ENCODE data around the gene TMIGD1.
"Not testable (repeated sequence)": the region's sequence is repeated elsewhere in the genome, so short reads cannot be mapped to it uniquely, and the experiment has no call there.

TMIGD1 gene

DNA sequence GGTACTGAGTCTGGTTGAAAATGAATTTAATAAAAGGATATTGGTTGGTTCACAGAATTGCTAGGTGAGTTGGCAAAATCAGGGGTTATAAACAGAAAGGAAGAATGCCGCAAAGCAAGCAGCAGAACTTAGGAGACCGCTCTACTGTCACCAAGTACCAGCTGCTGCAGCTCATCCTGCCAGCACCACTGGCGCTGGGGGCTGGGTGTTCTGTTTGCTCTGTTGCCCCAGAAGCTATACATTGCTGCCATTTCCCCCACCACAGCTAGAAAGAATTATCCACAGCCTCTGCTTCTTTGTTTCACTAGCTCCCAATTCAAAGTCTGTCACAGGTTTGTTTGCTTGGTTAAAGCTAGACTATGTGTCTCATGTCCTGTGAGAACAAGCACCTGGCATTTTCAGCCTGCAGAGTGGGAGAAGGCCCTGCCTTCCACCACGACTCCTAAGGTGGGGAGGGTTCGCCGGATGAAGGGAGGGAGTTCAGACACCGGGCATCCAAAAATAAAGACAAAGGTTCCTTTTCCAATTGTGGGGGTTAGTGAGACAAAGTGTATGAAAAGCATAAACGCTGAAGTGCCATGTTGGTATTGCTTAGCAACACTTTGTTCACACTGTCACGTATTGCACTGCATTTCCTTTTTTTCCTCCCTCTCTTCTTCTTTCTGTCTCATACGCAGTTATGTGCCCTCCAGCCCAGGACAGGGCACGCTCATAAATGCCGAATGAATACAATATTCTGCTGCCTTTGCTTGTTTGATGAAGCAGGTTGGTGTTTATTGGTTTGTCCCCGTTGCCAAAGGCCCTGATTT, 35.3 kb upstream of the TMIGD1 start:
- Mint-ChIP-seq H3K27ac (peak overlapping the region; percentile 27), H3K4me1 (peaks cover 69% of the 10 kb centered on the region), H3K9me3 (no peaks in the 10 kb centered on the region), H3K27me3 (no peaks in the 10 kb centered on the region), H3K4me3 (no peak overlapping the region), H3K36me3 (no peaks in the 10 kb centered on the region)

DNA sequence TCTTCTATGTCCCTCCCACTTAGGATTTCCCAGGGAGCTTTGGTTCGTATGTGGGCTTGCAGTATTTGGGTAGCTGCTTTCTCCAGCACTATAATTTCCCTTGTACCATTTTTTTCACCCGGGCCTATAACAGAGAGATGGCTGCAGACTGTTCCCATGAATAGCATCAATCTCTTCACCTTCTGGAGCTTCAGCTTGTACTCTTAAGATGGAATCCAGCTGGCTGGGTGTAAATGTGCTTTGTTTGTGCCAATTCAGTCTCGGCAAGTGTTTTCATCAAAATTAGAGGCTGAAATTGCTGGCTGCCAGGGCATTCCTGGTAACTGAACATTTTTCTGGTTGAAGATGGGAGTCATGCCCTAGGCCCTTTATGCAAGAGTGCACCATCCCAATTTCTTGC, 32.7 kb upstream of the TMIGD1 start:
- Mint-ChIP-seq H3K27me3 (no peaks in the 10 kb centered on the region), H3K4me3 (no peak overlapping the region), H3K4me1 (peaks cover 66% of the 10 kb centered on the region), H3K27ac (no peak overlapping the region), H3K36me3 (no peaks in the 10 kb centered on the region), H3K9me3 (no peaks in the 10 kb centered on the region)

DNA sequence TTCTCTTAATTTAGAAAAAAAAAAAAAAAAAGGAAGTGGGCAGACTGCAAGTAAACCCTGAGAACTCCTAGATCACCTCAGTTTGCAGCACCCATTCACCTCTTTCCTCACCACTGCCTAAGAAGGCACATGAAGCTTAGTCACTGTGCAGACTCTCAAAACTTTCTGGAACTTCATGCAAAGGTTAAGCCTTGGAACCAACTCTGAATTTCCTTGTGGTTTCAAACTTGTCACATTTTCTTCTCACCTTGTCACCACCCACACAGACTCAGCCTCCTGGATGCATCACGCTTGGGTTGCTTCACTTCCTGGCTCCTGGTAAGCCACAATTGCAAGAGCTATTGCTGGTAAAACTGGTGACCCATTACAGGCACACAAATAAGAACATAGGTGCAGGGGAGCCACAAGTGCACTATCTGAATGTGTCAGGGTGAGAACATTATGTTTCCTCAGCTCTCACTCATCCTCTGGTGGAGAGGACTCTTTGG, 29.9 kb upstream of the TMIGD1 start:
- Mint-ChIP-seq H3K27ac (peak overlapping the region; percentile 94), H3K4me1 (peaks cover 46% of the 10 kb centered on the region), H3K27me3 (no peaks in the 10 kb centered on the region), H3K36me3 (peaks cover 3% of the 10 kb centered on the region), H3K4me3 (peak overlapping the region; percentile 71), H3K9me3 (peaks cover 4% of the 10 kb centered on the region)

DNA sequence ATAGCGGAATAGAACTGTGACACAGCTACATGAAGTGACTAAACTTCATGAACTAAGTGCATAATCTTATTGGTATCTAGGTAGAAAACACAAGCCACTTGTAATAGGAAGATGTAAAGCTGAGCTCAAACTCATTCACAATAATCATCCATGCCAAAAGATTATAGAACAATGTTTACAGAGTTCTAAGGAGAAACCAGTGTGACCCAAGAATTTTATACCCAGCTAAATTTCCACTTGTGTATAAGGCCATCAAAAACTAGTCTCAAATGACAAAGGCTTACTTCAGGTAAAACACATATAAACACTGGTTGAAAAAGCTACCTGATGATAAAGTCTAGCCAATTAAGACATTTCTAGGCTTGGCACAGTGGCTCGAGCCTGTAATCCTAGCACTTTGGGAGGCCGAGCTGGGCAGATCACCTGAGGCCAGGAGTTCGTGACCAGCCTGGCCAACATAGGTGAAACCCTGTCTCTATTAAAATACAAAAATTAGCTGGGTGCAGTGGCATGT, 28.0 kb upstream of the TMIGD1 start:
- Mint-ChIP-seq H3K27ac (peak overlapping the region; percentile 17), H3K4me1 (peaks cover 39% of the 10 kb centered on the region), H3K27me3 (no peaks in the 10 kb centered on the region), H3K4me3 (no peak overlapping the region), H3K36me3 (peaks cover 3% of the 10 kb centered on the region), H3K9me3 (peaks cover 4% of the 10 kb centered on the region)

DNA sequence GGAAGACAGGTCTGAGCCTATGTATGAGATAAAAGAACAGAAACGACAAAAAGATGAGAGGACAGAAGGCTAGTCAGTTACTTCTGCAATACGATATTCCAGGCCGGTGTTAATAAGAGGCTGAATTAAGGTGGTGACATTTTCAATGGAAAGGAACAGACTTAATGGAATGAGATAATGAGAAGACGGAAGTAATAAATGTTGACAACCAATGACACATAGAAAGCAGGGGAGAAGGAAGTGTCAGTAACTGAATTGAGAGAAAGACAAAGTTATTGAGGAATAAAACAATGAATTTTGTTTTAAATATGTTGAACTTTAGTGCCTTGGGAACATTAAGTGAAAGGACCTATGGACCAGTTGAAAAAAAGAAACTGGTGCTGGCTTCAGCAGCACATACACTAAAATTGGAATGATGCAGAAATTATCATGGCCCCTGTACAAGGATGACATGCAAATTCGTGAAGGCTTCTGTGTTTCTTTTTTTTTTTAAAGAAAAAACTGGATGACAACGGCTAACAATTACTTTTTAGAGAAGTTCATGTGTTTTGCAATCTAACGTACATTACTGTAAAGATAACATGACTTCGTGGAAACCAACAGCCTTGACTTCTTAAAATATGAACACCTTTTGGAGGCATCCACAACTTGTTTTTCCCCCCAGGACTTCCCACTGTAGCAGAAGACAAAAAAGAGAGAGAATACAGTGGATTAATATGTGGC, 26.4 kb upstream of the TMIGD1 start:
- Mint-ChIP-seq H3K4me3 (no peak overlapping the region), H3K27me3 (no peaks in the 10 kb centered on the region), H3K4me1 (peaks cover 27% of the 10 kb centered on the region), H3K36me3 (peaks cover 3% of the 10 kb centered on the region), H3K27ac (peak overlapping the region; percentile 8), H3K9me3 (peaks cover 4% of the 10 kb centered on the region)

DNA sequence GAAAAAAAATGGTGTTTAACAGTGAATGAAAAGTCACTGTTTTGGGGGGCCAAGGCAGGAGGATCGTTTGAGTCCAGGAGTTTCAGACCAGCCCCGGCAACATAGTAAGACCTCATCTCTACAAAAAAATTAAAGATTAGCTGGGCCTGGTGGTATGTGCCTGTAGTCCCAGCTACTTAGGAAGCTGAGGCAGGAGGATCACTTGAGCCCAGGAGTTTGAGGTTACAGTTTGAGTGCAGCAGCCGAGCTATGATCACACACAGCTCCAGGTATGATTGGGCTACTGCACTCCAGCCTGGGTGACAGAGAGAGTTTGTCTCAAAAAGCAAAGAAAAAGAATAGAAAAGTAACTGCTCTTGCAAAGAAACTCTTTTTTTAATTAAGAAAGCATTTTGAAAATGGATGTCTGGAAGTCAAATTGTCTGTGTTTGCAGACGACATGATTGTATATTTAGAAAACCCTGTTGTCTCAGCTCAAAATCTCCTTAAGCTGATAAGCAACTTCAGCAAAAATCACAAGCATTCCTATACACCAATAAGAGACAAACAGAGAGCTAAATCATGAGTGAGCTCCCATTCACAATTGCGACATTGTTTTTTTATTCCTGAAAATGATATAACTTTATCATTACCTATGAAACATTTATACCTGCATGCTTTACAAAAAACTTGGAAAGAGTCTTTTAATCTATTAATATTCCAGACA, 24.4 kb upstream of the TMIGD1 start:
- no peak overlapping the region for H3K27ac Mint-ChIP-seq
- no peak overlapping the region for H3K4me3 Mint-ChIP-seq
- peaks cover 16% of the 10 kb centered on the region for H3K4me1 Mint-ChIP-seq
- no peaks in the 10 kb centered on the region for H3K27me3 Mint-ChIP-seq
- H3K36me3 Mint-ChIP-seq = peaks cover 3% of the 10 kb centered on the region
- H3K9me3 Mint-ChIP-seq = peaks cover 4% of the 10 kb centered on the region

DNA sequence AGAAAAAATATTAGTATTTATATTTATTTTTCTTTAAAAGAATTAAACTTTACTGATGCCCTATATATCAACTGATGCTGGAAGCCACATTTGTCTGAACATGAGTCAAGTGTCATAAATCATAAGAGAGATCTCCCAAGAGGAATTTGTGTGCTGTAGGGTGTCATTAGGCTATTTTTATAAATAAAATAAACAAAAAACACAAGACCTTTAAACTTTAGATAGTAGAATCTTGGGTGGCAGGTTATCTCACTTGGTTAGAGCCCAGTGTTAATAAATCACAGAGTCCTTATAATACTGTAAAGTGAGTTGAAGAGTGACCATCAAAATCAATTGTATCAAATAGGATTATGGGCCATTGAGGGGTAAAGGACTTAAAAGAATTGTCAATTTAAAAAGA, 23.6 kb upstream of the TMIGD1 start:
- Mint-ChIP-seq H3K27me3 (no peaks in the 10 kb centered on the region), H3K4me3 (no peak overlapping the region), H3K4me1 (peaks cover 9% of the 10 kb centered on the region), H3K9me3 (peaks cover 4% of the 10 kb centered on the region), H3K27ac (no peak overlapping the region), H3K36me3 (peaks cover 3% of the 10 kb centered on the region)

DNA sequence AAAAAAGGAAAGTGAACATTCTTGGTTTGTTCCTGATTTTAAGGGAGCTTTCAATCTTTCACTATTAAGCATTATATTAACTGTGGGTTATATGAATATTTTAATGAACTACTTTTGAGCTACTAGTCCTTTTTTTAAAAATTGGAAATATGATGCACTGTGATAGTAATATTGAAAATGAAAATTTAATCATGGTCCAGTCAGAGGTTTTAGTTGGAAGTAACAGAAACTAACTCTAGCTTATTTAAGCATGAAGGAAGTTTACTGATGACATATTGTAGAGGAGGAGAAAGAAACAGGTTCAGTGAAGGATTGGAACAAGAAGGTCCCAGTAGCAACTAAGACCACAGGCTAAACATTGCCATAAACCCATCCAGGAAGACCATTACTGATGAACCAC, 20.8 kb upstream of the TMIGD1 start:
- Mint-ChIP-seq H3K36me3 (no peaks in the 10 kb centered on the region), H3K9me3 (no peaks in the 10 kb centered on the region), H3K27me3 (no peaks in the 10 kb centered on the region), H3K4me3 (no peak overlapping the region), H3K27ac (no peak overlapping the region), H3K4me1 (peaks cover 11% of the 10 kb centered on the region)

DNA sequence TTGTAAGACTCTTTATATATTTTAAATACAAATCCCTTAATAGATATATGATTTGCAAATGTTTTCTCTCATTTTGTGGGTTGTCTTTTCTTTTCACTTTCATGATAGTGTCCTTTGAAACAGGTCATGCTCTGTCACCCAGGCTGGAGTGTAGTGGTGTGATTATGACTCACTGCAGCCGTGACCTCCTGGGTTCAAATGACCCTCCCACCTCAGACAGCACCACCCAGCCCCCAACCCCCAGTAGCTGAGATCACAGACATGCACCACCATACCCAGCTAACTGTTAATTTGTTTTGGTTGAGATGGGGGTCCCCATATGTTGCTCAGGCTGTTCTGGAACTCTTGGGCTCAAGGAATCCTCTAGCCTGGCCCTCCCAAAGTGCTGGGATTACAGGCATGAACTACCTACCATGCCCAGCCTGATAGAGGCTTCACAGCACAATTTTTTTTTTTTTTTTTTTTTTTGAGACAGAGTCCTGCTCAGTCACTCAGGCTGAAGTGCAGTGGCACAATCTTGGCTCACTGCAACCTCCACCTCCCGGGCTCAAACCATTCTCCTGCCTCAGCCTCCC, 18.5 kb upstream of the TMIGD1 start:
- Mint-ChIP-seq H3K4me3 (no peak overlapping the region), H3K27me3 (no peaks in the 10 kb centered on the region), H3K27ac (no peak overlapping the region), H3K4me1 (peaks cover 11% of the 10 kb centered on the region), H3K9me3 (no peaks in the 10 kb centered on the region), H3K36me3 (no peaks in the 10 kb centered on the region)

DNA sequence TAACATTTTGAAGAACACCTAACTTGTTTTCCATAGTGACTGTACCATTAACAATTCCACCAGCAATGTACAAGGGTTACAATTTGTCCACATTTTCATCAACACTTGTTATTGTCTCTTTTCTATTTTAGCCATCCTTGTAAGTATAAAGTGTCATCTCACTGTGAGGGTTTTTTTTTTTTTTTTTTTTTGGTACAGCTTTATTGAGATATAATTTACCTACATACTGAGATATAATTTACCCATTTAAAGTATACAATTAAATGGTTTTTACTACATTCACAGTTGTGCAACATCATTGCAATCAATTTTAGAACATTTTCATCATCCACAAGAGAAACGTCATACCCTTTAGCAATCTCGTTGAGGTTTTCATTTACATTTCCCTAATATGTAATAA, 17.9 kb upstream of the TMIGD1 start:
- Mint-ChIP-seq H3K4me3 (no peak overlapping the region), H3K4me1 (peaks cover 11% of the 10 kb centered on the region), H3K9me3 (no peaks in the 10 kb centered on the region), H3K27ac (no peak overlapping the region), H3K27me3 (no peaks in the 10 kb centered on the region), H3K36me3 (no peaks in the 10 kb centered on the region)

DNA sequence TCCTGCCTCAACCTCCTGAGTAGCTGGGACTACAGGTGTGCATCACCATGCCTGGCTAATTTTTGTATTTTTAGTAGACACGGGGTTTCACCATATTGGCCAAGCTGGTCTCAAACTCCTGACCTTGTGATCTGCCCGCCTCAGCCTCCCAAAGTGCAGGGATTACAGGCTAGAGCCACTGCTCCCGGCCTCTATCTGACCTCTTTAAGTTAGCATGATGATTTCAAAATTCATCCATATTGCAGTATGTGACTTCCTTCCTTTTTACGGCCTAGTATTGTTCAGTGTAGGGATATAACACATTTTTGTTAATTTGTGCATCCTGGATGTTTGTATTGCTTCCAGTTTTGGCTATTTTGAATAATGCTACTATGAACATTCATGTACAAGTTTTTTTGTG, 17.4 kb upstream of the TMIGD1 start:
- not testable (repeated sequence) for H3K27ac Mint-ChIP-seq, H3K4me3 Mint-ChIP-seq, H3K27me3 Mint-ChIP-seq, H3K9me3 Mint-ChIP-seq, H3K36me3 Mint-ChIP-seq
- H3K4me1 Mint-ChIP-seq = peaks cover 12% of the 10 kb centered on the region

DNA sequence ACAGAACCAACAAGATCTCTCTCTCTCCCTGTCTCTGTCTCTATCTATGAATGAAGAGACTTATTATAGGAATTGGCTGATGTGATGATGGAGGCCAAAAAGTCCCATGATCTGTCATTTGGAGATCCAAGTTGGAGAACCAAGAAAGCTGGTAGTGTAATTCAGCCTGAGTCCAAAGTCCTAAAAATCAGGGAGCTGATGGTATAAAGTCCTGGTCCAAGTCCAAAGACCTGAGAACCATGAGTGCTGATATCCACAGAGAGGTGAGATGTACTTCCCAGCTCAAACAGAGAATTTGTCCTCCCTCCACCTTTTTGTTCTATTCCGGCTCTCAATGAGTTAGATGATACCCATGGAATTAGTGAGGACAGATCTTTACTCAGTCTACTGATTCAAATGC, 15.4 kb upstream of the TMIGD1 start:
- Mint-ChIP-seq H3K4me3 (no peak overlapping the region), H3K36me3 (no peaks in the 10 kb centered on the region), H3K9me3 (no peaks in the 10 kb centered on the region), H3K27me3 (no peaks in the 10 kb centered on the region), H3K27ac (no peak overlapping the region), H3K4me1 (peaks cover 11% of the 10 kb centered on the region)

DNA sequence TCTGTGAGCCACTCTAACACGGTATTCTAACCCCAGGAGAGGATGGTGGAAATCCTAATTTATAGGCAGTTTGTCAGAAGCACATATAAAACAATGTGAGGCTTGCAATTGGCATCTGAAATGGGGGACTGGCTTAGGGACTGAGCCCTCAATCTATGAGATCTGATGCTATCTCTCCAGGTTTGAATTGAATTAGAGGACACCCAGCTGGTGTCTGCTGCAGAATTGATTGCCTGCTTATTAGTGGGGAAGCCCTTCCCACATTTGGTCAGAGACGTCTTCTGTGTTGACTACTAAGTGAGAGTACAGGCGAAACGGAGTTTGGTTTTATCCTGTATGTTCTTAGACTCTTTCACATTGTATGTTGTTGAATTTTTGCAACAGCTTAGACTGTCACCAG, 13.6 kb upstream of the TMIGD1 start:
- no peak overlapping the region for H3K4me3 Mint-ChIP-seq
- H3K4me1 Mint-ChIP-seq = peaks cover 11% of the 10 kb centered on the region
- H3K27ac Mint-ChIP-seq = no peak overlapping the region
- no peaks in the 10 kb centered on the region for H3K27me3 Mint-ChIP-seq
- no peaks in the 10 kb centered on the region for H3K36me3 Mint-ChIP-seq
- H3K9me3 Mint-ChIP-seq = no peaks in the 10 kb centered on the region

DNA sequence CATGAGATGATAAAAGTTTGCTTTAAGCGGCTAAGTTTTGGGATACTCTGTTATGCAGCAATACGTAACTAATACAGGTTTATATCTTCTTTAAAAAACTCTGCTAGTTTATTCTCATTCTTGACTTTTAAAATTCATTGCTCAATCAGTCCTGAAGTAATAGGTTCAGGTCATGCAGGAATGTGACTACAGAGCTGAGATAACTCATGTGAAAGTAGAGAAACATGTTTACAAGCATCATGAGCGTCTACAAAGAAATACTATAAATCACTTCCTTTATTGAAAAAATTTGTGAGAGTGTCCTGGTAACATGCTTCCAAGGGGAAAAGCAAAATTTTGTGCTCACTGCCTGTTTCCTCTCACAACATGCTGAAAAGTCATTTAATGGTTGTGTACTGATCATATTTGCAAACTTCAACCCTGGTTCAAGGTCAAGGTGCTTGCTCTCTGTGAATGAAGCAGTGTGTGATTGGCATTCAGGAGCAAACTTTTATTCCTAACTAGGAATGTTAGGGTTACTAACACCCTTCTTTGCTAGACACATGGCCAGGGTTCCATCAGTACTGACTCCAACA, 12.5 kb upstream of the TMIGD1 start:
- no peak overlapping the region for H3K4me3 Mint-ChIP-seq
- no peaks in the 10 kb centered on the region for H3K27me3 Mint-ChIP-seq
- peaks cover 7% of the 10 kb centered on the region for H3K4me1 Mint-ChIP-seq
- H3K27ac Mint-ChIP-seq = no peak overlapping the region
- no peaks in the 10 kb centered on the region for H3K9me3 Mint-ChIP-seq
- no peaks in the 10 kb centered on the region for H3K36me3 Mint-ChIP-seq

DNA sequence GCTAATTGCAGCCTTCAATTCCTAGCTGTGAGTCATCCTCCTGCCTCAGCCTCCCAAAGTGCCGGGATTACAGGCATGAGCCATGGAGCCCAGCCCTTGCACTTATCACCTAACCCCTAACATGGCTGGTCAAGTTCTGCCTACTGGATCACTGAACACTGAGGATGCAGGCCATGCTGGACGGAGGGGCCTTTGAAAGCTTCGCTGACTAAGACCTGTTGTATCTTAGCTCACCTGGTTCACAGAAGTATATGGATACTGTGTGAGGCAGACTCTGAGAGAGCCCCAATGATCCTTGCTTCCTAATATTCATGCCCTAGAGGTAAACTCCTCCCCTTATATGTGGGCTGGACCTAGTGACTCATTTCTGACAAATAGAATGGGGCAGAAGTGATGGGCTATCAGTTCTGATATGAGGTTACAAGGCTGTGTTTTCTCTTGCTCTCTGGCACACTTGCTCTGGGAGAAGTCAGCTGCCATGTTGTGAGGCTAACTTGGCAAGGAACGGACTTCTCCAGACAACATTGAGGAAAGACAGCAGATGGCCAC, 11.7 kb upstream of the TMIGD1 start:
- H3K27ac Mint-ChIP-seq = no peak overlapping the region

More for the DNA sequence above, 11.7 kb upstream of the TMIGD1 start:
- Mint-ChIP-seq H3K4me3 (no peak overlapping the region), H3K9me3 (no peaks in the 10 kb centered on the region), H3K27me3 (no peaks in the 10 kb centered on the region), H3K36me3 (no peaks in the 10 kb centered on the region), H3K4me1 (peaks cover 8% of the 10 kb centered on the region)
